OCI-LY1 (cell line): ENCODE measurements around the gene NT5DC2.

Experiments used
- CTCF ChIP-seq: fragments of 200-600 bp; sonication (generic), shearing (Covaris generic); IDR thresholded peaks from 2 replicates; pipeline ENCODE4 v1.5.1; 2017; ENCODE audit warnings: mild to moderate bottlenecking, antibody characterized with exemption, low read length, moderate library complexity, mixed read lengths
- EZH2 ChIP-seq: fragments of 200-600 bp; sonication (generic), shearing (Covaris generic); IDR thresholded peaks from 2 replicates; pipeline ENCODE4 v1.8.0; 2017; ENCODE audit warnings: borderline replicate concordance, mixed run types, mild to moderate bottlenecking, antibody characterized with exemption, low read length, moderate library complexity, mixed read lengths

DNA sequence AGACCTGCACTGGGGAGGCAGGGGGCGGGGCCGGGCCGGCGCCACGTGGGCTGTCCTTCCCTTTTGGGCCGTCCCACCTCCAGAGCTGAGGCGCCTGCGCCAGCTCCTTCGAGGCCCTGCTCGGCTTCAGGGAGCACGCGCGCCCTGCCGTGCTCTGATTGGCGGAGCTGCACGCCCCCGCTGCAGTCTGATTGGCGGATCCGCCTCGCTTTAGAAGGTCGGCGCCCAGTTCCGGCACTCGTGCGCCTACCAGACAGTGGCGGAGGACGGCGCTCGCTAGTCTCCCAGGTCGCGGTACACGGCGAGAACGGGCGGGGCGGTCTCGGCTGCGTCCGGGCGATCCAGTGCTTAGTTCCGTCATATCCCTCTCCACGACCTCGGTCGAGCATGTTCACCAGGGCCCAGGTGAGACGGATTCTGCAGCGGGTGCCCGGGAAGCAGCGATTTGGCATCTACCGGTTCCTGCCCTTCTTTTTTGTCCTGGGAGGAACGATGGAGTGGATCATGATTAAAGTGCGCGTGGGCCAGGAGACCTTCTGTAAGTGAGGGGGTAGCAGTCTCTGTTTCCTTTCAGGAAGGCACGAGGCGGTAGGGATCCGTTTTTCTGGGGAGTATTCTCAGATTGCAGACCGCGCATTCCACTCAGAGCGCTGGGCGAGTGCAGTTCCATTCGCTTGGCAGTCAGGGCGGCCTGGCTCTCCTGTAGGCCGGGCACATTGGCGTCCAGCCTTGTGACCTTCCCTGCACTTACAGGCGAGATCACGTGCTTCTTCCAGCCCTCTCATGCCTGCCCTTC lies 2.9 kb upstream of the NT5DC2 start, which contains the start of gene UQCC5:
- TF ChIP-seq CTCF (no peak; the same call in 1 of the 2 replicates), EZH2 (no peak)
